Measurements from ENCODE around the gene STRA8. TPM values are rescaled to one million over a fixed set of nuclear protein-coding genes. Genes with fewer than 3 reads are reported as not detected.
A peak's percentile ranks its signal among the peaks of the same experiment; 100 is the strongest.

STRA8 gene
- total RNA-seq, 2 experiments from 2014 or later = not detected

- no peak overlapping the region for H3K27ac Mint-ChIP-seq
- ChIA-PET POLR2A (no interaction called here), CTCF (interaction anchor here (0.7 kb wide), 1 partner anchor 9 kb away, joined by 3 read pairs; no protein-coding TSS in a partner anchor)
- no peaks in the 10 kb centered on the region for H3K4me1 Mint-ChIP-seq (ENCODE audit: low read depth)
- intact Hi-C loops (cut with micrococcal nuclease) = no loop called here
- DNase-seq = no peak
- H3K27me3 Mint-ChIP-seq = peaks cover 5% of the 10 kb centered on the region
- H3K36me3 Mint-ChIP-seq = no peaks in the 10 kb centered on the region
- H3K9me3 Mint-ChIP-seq = no peaks in the 10 kb centered on the region
- H3K4me3 Mint-ChIP-seq = no peak overlapping the region
Measured at GRCh38 chr7:135246191-135246825, 12.7 kb downstream of the STRA8 start.

GRCh38 chr7:135247746-135248471 lies 14.3 kb downstream of the STRA8 start:
- Mint-ChIP-seq H3K27ac (no peak overlapping the region), H3K27me3 (peaks cover 2% of the 10 kb centered on the region), H3K4me1 (ENCODE audit: low read depth) (peaks cover 11% of the 10 kb centered on the region), H3K9me3 (no peaks in the 10 kb centered on the region), H3K36me3 (no peaks in the 10 kb centered on the region), H3K4me3 (no peak overlapping the region)
- no peak for DNase-seq
- CTCF ChIA-PET = no interaction called here
- intact Hi-C loops (cut with micrococcal nuclease) = no loop called here
- POLR2A ChIA-PET = no interaction called here

- Mint-ChIP-seq H3K4me3 (no peak overlapping the region), H3K27me3 (peaks cover 2% of the 10 kb centered on the region), H3K9me3 (no peaks in the 10 kb centered on the region), H3K27ac (no peak overlapping the region), H3K4me1 (ENCODE audit: low read depth) (peaks cover 11% of the 10 kb centered on the region), H3K36me3 (no peaks in the 10 kb centered on the region)
- POLR2A ChIA-PET = no interaction called here
- no peak for DNase-seq
- CTCF ChIA-PET = no interaction called here
- intact Hi-C loops (cut with micrococcal nuclease) = no loop called here
Measured at GRCh38 chr7:135248546-135248945, 14.9 kb downstream of the STRA8 start.

GRCh38 chr7:135251496-135252391 lies 18.1 kb downstream of the STRA8 start:
- H3K27me3 Mint-ChIP-seq = no peaks in the 10 kb centered on the region
- H3K4me1 Mint-ChIP-seq (ENCODE audit: low read depth) = peaks cover 11% of the 10 kb centered on the region
- intact Hi-C loops (cut with micrococcal nuclease) = no loop called here
- no peaks in the 10 kb centered on the region for H3K9me3 Mint-ChIP-seq
- no peak overlapping the region for H3K4me3 Mint-ChIP-seq
- peak; percentile 13 for DNase-seq
- no peak overlapping the region for H3K27ac Mint-ChIP-seq
- ChIA-PET CTCF (interaction anchor here (1.3 kb wide), 1 partner anchor 22 kb away, joined by 4 read pairs; no protein-coding TSS in a partner anchor), POLR2A (no interaction called here)
- no peaks in the 10 kb centered on the region for H3K36me3 Mint-ChIP-seq

GRCh38 chr7:135253851-135254771 lies 20.5 kb downstream of the STRA8 start:
- Mint-ChIP-seq H3K4me1 (ENCODE audit: low read depth) (peaks cover 11% of the 10 kb centered on the region), H3K27me3 (no peaks in the 10 kb centered on the region)
- no peak for DNase-seq

GRCh38 chr7:135257790-135258189 lies 24.2 kb downstream of the STRA8 start:
- intact Hi-C loops (cut with micrococcal nuclease) = no loop called here
- DNase-seq = no peak
- no peak overlapping the region for H3K4me3 Mint-ChIP-seq
- H3K4me1 Mint-ChIP-seq (ENCODE audit: low read depth) = no peaks in the 10 kb centered on the region
- POLR2A ChIA-PET = interaction anchor here (0.7 kb wide), 1 partner anchor 109 kb away, joined by 3 read pairs; no protein-coding TSS in a partner anchor
- no peaks in the 10 kb centered on the region for H3K9me3 Mint-ChIP-seq
- CTCF ChIA-PET = interaction anchor here (0.9 to 1.4 kb wide), 2 partner anchors 16 kb away, joined by 3 read pairs; no protein-coding TSS in a partner anchor
- peaks cover 2% of the 10 kb centered on the region for H3K27me3 Mint-ChIP-seq
- H3K27ac Mint-ChIP-seq = no peak overlapping the region
- no peaks in the 10 kb centered on the region for H3K36me3 Mint-ChIP-seq

More at GRCh38 chr7:135253851-135254771, 20.5 kb downstream of the STRA8 start:
- ChIA-PET CTCF (interaction anchor here (0.9 to 1.0 kb wide), 2 partner anchors 20 to 391 kb away, joined by 3 read pairs; no protein-coding TSS in a partner anchor), POLR2A (no interaction called here)
- H3K4me3 Mint-ChIP-seq = no peak overlapping the region
- intact Hi-C loops (cut with micrococcal nuclease) = no loop called here
- no peak overlapping the region for H3K27ac Mint-ChIP-seq
- no peaks in the 10 kb centered on the region for H3K9me3 Mint-ChIP-seq
- no peaks in the 10 kb centered on the region for H3K36me3 Mint-ChIP-seq

- intact Hi-C loops (cut with micrococcal nuclease) = no loop called here
- no peak for DNase-seq
- CTCF ChIA-PET = interaction anchor here (0.7 to 0.9 kb wide), 2 partner anchors 16 to 77 kb away, joined by 3 read pairs; no protein-coding TSS in a partner anchor
- Mint-ChIP-seq H3K36me3 (no peaks in the 10 kb centered on the region), H3K27me3 (peaks cover 4% of the 10 kb centered on the region), H3K9me3 (peaks cover 3% of the 10 kb centered on the region), H3K27ac (no peak overlapping the region), H3K4me3 (no peak overlapping the region), H3K4me1 (ENCODE audit: low read depth) (no peaks in the 10 kb centered on the region)
- POLR2A ChIA-PET = no interaction called here
Measured at GRCh38 chr7:135258585-135258984, 24.9 kb downstream of the STRA8 start.

- Mint-ChIP-seq H3K4me1 (ENCODE audit: low read depth) (no peaks in the 10 kb centered on the region), H3K4me3 (no peak overlapping the region), H3K9me3 (peaks cover 11% of the 10 kb centered on the region), H3K36me3 (no peaks in the 10 kb centered on the region), H3K27ac (no peak overlapping the region), H3K27me3 (peaks cover 4% of the 10 kb centered on the region)
- intact Hi-C loops (cut with micrococcal nuclease) = no loop called here
- ChIA-PET CTCF (interaction anchor here (1.5 kb wide), 1 partner anchor 15 kb away, joined by 9 read pairs; no protein-coding TSS in a partner anchor), POLR2A (no interaction called here)
- no peak for DNase-seq
Measured at GRCh38 chr7:135259702-135260101, 26.1 kb downstream of the STRA8 start.

GRCh38 chr7:135260470-135260869 lies 26.8 kb downstream of the STRA8 start:
- Mint-ChIP-seq H3K9me3 (peaks cover 16% of the 10 kb centered on the region), H3K4me1 (ENCODE audit: low read depth) (no peaks in the 10 kb centered on the region), H3K36me3 (no peaks in the 10 kb centered on the region), H3K27me3 (peaks cover 4% of the 10 kb centered on the region), H3K4me3 (no peak overlapping the region), H3K27ac (no peak overlapping the region)
- DNase-seq = no peak
- ChIA-PET CTCF (interaction anchor here (1.5 to 2.4 kb wide), 2 partner anchors 14 to 20 kb away, joined by 5 to 9 read pairs; no protein-coding TSS in a partner anchor), POLR2A (no interaction called here)
- intact Hi-C loops (cut with micrococcal nuclease) = no loop called here

GRCh38 chr7:135260930-135261721 lies 27.5 kb downstream of the STRA8 start:
- Mint-ChIP-seq H3K27ac (no peak overlapping the region), H3K9me3 (peaks cover 19% of the 10 kb centered on the region), H3K36me3 (no peaks in the 10 kb centered on the region), H3K27me3 (peaks cover 4% of the 10 kb centered on the region), H3K4me1 (ENCODE audit: low read depth) (no peaks in the 10 kb centered on the region), H3K4me3 (no peak overlapping the region)
- intact Hi-C loops (cut with micrococcal nuclease) = no loop called here
- no peak for DNase-seq
- ChIA-PET CTCF (interaction anchor here (1.3 to 2.4 kb wide), 2 partner anchors 13 to 20 kb away, joined by 5 to 7 read pairs; no protein-coding TSS in a partner anchor), POLR2A (no interaction called here)

Measured in activated CD4-positive, alpha-beta memory T cell treated with anti-CD3 and anti-CD28 coated beads for 36 hours (primary cell).